GM13977 (cell line): ENCODE data around the gene SKAP2.

ENCODE experiments used
- DNase-seq: peaks from one replicate; pipeline ENCODE4 v3.0.0; 2012; ENCODE audit warnings: low spot score
- in situ Hi-C: fragments of 300-500 bp; cut with MboI; formaldehyde crosslinking; loops from one replicate; pipeline ENCODE4 v1.12.0; 2022; ENCODE audit warnings: low sequenced_read_pairs, low pct_unique_long_range_greater_than_20kb, mixed read lengths, inconsistent platforms; ENCODE audit not compliant: unreplicated experiment
- TF ChIP-seq, protein P1 (sequence below): IDR thresholded peaks from 2 replicates; pipeline ENCODE4 v1.5.1; 2012; ENCODE audit warnings: mild to moderate bottlenecking, control low read depth; ENCODE audit not compliant: insufficient read depth; ENCODE audit errors: extremely low read depth, missing control alignments

SKAP2 gene

GRCh38 chr7:26639111-26639510 lies 225.3 kb downstream of the SKAP2 start:
- TF ChIP-seq, protein P1, sequence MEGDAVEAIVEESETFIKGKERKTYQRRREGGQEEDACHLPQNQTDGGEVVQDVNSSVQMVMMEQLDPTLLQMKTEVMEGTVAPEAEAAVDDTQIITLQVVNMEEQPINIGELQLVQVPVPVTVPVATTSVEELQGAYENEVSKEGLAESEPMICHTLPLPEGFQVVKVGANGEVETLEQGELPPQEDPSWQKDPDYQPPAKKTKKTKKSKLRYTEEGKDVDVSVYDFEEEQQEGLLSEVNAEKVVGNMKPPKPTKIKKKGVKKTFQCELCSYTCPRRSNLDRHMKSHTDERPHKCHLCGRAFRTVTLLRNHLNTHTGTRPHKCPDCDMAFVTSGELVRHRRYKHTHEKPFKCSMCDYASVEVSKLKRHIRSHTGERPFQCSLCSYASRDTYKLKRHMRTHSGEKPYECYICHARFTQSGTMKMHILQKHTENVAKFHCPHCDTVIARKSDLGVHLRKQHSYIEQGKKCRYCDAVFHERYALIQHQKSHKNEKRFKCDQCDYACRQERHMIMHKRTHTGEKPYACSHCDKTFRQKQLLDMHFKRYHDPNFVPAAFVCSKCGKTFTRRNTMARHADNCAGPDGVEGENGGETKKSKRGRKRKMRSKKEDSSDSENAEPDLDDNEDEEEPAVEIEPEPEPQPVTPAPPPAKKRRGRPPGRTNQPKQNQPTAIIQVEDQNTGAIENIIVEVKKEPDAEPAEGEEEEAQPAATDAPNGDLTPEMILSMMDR = no peak
- no peak for DNase-seq
- in situ Hi-C loops = no loop called here

GRCh38 chr7:26638140-26638539 lies 226.2 kb downstream of the SKAP2 start:
- DNase-seq = no peak
- in situ Hi-C loops = no loop called here
- TF ChIP-seq, protein P1 = no peak

- in situ Hi-C loops = no loop called here
- TF ChIP-seq, protein P1 = no peak
- DNase-seq = no peak
Measured at GRCh38 chr7:26637610-26638009, 226.8 kb downstream of the SKAP2 start.

DNA sequence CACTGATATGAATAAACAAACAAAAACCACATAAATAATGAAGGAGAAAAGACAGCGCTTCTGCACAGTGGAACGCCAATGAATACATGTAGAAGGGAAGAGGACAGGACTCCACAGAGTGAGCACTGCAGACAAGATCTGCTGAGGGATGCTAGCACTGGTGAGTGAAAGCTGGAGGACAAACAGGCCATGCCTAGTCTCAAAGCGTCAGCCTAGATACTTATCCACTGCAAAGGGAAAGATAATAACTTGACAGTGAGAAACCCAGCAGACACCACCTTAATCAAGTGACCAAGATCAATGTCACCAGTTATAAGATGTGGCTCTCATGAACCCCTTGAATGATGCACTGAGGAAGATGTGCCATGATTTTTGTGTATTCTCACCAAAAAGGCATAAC lies 227.6 kb downstream of the SKAP2 start:
- in situ Hi-C loops = no loop called here
- TF ChIP-seq, protein P1 = no peak
- no peak for DNase-seq

- DNase-seq = no peak
- in situ Hi-C loops = no loop called here
- TF ChIP-seq, protein P1 = no peak
Measured at GRCh38 chr7:26633557-26633956, 230.8 kb downstream of the SKAP2 start.

DNA sequence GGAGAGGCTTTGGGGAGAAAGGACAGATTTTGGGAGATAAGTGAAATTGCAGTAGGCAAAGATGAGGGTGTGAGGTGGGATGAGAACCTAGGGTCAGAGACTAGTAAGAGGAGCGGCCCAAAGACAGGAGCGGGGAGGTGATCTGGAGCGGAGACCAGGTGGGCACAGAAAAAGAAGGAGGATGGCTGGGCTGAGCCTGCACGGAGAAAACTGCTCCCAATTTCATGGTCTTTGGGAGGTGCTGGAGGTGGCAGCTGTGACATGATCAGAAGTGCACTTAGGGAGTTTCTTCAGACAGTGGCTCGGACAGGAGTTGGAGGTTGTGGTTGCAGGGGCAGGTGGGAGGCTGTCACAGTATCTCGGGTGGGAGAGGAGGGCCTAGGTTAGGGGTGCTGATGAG lies 232.8 kb downstream of the SKAP2 start:
- TF ChIP-seq, protein P1 = no peak
- in situ Hi-C loops = no loop called here
- DNase-seq = no peak

DNA sequence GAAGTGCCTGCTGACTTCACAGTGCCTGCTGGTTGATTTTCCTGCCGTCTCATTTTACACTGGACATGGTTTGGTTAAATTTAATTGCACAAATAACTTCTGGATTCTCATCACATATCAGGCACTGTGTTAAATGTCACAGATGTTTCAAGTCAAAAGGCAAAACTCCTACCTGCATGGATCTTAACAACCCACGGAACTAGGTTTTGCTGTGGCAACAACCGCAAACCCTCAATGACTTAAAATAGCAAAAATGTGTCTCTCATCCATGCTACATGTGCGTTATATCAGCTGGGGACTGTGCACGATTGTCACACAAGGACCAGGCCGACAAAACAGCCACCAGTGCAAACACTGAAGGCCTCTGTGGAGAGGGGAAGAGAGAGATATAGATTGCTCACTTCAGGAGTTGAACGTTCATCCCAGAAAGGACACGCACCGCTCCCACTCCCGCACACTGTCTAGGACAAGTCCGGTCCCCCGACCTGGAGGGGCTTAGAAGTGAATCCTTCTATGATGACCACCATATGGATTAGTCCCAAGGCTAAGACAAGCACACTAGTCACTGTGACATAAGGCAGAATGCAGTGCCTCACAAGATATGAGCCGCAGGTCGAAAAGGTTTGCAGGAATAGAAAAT lies 233.3 kb downstream of the SKAP2 start:
- TF ChIP-seq, protein P1 = no peak
- in situ Hi-C loops = no loop called here
- no peak for DNase-seq
